ENCODE measurements around the gene PWP1.

GRCh38 chr12:107657133-107657532 is 28.5 kb upstream of the PWP1 start:
- TF ChIP-seq RAD21 (IDR thresholded peaks at IDR 0.05; ENCODE audit: insufficient read depth, low read depth, low read length) (no peak), CREB1 (IDR thresholded peaks at IDR 0.05; ENCODE audit: low read depth) (no peak), TCF12 (IDR thresholded peaks at IDR 0.05; ENCODE audit: low read depth, low read length) (no peak), CBFB (IDR thresholded peaks at IDR 0.05; ENCODE audit: low read depth) (no peak), NR2C1 (IDR thresholded peaks at IDR 0.05) (no peak), SRF (IDR thresholded peaks at IDR 0.05; ENCODE audit: low read depth in 2 of 2, low read length in 2 of 2) (no peak), DPF2 (IDR thresholded peaks at IDR 0.05) (no peak), NRF1 (conservative IDR thresholded peaks at IDR 0.05; ENCODE audit: low read depth, low read length) (no peak), RFX5 (IDR thresholded peaks at IDR 0.05; ENCODE audit: low read depth, low read length) (no peak), USF2 (IDR thresholded peaks at IDR 0.05; ENCODE audit: borderline replicate concordance, low read depth, low read length) (no peak), SKIL (IDR thresholded peaks at IDR 0.05; ENCODE audit: low read depth, poor library complexity, severe bottlenecking) (no peak), SIX5 (IDR thresholded peaks at IDR 0.05; ENCODE audit: low read depth, low read length, severe bottlenecking) (no peak)
- TF ChIP-seq, protein P1, sequence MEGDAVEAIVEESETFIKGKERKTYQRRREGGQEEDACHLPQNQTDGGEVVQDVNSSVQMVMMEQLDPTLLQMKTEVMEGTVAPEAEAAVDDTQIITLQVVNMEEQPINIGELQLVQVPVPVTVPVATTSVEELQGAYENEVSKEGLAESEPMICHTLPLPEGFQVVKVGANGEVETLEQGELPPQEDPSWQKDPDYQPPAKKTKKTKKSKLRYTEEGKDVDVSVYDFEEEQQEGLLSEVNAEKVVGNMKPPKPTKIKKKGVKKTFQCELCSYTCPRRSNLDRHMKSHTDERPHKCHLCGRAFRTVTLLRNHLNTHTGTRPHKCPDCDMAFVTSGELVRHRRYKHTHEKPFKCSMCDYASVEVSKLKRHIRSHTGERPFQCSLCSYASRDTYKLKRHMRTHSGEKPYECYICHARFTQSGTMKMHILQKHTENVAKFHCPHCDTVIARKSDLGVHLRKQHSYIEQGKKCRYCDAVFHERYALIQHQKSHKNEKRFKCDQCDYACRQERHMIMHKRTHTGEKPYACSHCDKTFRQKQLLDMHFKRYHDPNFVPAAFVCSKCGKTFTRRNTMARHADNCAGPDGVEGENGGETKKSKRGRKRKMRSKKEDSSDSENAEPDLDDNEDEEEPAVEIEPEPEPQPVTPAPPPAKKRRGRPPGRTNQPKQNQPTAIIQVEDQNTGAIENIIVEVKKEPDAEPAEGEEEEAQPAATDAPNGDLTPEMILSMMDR (IDR thresholded peaks at IDR 0.05 in 2 of 3, conservative IDR thresholded peaks at IDR 0.05 in 1 of 3; ENCODE audit: control insufficient read depth in 2 of 3, extremely low read depth in 1 of 3, insufficient read depth in 1 of 3, low read depth in 3 of 3, low read length in 3 of 3): no peak

All from GM12878 (cell line).